Neural cell (in vitro differentiated cells): ENCODE measurements around the gene ASB1.

Experiments used
- EP300 ChIP-seq: fragments of 450-650 bp; conservative IDR thresholded peaks from 2 replicates; pipeline ENCODE4 v1.6.1; 2014; ENCODE audit warnings: antibody characterized with exemption, mild to moderate bottlenecking, moderate library complexity; ENCODE audit not compliant: poor library complexity, severe bottlenecking
- EZH2 ChIP-seq: fragments of 200-600, 300-800 bp; shearing (Covaris generic), sonication (generic); IDR thresholded peaks from 2 replicates; pipeline ENCODE4 v1.6.1; 2014; ENCODE audit warnings: antibody characterized with exemption, low read length, borderline replicate concordance, mild to moderate bottlenecking; ENCODE audit not compliant: insufficient read depth, poor library complexity, severe bottlenecking
- MXI1 ChIP-seq: fragments of 450-650 bp; conservative IDR thresholded peaks from 2 replicates; pipeline ENCODE4 v1.6.1; 2014; ENCODE audit warnings: antibody characterized with exemption, mild to moderate bottlenecking; ENCODE audit not compliant: poor library complexity, severe bottlenecking
- POLR2AphosphoS5 ChIP-seq: IDR thresholded peaks from 2 replicates; pipeline ENCODE4 v1.6.1; 2012
- RAD21 ChIP-seq: fragments of 450-650 bp; conservative IDR thresholded peaks from 2 replicates; pipeline ENCODE4 v1.6.1; 2014; ENCODE audit warnings: antibody characterized with exemption, mild to moderate bottlenecking, moderate library complexity
- SMC3 ChIP-seq: fragments of 450-650 bp; conservative IDR thresholded peaks from 2 replicates; pipeline ENCODE4 v1.6.1; 2014; ENCODE audit warnings: antibody characterized with exemption, mild to moderate bottlenecking, moderate library complexity; ENCODE audit not compliant: poor library complexity
- TAF1 ChIP-seq: IDR thresholded peaks from 2 replicates; pipeline ENCODE4 v1.6.1; 2012; ENCODE audit warnings: low read depth
- TF ChIP-seq, protein P1 (sequence below): fragments of 450-650 bp; IDR thresholded peaks from 2 replicates; pipeline ENCODE4 v1.5.1; 2014; ENCODE audit warnings: antibody characterized with exemption, mild to moderate bottlenecking, moderate library complexity; ENCODE audit not compliant: poor library complexity, severe bottlenecking
- TF ChIP-seq, protein P2 (sequence below): IDR thresholded peaks from 2 replicates; pipeline ENCODE4 v1.6.1; 2012; ENCODE audit warnings: borderline replicate concordance

DNA sequence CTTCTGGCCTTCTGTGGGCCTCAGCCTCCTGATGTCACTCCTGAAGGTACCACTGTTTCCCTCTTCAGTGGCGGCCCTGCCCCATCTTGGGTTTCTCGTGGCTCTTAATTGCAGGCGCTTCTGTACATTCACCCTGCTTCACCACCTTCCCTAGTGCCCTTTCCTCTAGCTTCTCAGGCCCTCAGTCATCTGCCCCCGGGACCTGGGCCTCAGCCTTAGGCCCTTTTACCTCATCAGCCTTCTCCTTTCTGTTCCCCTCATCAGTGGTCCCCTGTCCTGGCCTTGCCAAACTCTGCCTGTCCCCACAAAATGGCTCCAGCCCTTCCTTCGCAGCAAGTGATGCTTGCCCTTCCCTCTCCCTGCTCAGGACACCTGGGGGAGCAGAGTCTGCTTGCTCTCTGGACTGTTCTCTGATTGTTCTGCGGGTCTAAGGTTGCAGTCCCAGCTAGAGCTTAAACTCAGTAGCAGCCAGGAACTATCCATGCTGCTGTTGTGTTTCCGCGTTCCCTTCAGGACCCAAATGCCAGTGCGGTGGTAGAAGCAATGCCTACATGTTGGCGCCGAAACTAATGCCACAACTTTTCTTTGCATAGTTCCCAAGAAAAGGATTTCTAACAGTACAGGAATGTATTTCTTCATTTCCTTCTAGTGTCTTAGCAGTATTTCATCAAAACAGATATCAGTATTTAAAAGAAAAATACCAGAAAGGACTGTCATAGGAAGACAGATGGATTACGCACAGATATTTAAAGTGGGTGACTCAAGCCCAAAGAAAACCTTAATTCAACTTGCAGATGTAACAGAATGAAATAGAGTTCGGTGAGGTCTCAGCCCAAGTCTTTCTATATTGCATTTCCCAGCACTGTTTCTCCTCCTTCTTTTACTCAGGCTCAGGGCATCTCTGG is 7.5 kb downstream of the ASB1 start:
- TF ChIP-seq, protein P1, sequence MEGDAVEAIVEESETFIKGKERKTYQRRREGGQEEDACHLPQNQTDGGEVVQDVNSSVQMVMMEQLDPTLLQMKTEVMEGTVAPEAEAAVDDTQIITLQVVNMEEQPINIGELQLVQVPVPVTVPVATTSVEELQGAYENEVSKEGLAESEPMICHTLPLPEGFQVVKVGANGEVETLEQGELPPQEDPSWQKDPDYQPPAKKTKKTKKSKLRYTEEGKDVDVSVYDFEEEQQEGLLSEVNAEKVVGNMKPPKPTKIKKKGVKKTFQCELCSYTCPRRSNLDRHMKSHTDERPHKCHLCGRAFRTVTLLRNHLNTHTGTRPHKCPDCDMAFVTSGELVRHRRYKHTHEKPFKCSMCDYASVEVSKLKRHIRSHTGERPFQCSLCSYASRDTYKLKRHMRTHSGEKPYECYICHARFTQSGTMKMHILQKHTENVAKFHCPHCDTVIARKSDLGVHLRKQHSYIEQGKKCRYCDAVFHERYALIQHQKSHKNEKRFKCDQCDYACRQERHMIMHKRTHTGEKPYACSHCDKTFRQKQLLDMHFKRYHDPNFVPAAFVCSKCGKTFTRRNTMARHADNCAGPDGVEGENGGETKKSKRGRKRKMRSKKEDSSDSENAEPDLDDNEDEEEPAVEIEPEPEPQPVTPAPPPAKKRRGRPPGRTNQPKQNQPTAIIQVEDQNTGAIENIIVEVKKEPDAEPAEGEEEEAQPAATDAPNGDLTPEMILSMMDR = no peak
- no peak for TF ChIP-seq EZH2
- TF ChIP-seq, protein P2, sequence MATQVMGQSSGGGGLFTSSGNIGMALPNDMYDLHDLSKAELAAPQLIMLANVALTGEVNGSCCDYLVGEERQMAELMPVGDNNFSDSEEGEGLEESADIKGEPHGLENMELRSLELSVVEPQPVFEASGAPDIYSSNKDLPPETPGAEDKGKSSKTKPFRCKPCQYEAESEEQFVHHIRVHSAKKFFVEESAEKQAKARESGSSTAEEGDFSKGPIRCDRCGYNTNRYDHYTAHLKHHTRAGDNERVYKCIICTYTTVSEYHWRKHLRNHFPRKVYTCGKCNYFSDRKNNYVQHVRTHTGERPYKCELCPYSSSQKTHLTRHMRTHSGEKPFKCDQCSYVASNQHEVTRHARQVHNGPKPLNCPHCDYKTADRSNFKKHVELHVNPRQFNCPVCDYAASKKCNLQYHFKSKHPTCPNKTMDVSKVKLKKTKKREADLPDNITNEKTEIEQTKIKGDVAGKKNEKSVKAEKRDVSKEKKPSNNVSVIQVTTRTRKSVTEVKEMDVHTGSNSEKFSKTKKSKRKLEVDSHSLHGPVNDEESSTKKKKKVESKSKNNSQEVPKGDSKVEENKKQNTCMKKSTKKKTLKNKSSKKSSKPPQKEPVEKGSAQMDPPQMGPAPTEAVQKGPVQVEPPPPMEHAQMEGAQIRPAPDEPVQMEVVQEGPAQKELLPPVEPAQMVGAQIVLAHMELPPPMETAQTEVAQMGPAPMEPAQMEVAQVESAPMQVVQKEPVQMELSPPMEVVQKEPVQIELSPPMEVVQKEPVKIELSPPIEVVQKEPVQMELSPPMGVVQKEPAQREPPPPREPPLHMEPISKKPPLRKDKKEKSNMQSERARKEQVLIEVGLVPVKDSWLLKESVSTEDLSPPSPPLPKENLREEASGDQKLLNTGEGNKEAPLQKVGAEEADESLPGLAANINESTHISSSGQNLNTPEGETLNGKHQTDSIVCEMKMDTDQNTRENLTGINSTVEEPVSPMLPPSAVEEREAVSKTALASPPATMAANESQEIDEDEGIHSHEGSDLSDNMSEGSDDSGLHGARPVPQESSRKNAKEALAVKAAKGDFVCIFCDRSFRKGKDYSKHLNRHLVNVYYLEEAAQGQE = no peak
- TF ChIP-seq EP300 = no peak
- TF ChIP-seq TAF1 = no peak
- TF ChIP-seq SMC3 = no peak
- no peak for TF ChIP-seq RAD21
- no peak for TF ChIP-seq MXI1
- TF ChIP-seq POLR2AphosphoS5 = no peak
